Gastroesophageal sphincter (tissue), 3 donors: ENCODE data around the gene KRIT1.

Experiments
- POLR2A ChIP-seq, 2 donors: fragments of 450-650 bp; IDR thresholded peaks; one replicate each; pipeline ENCODE4 v1.6.1; 2017; ENCODE audit warnings: antibody characterized with exemption in 2 of 2, mild to moderate bottlenecking in 2 of 2, moderate library complexity in 1 of 2
- POLR2AphosphoS5 ChIP-seq: sonication (generic); formaldehyde crosslinking; IDR thresholded peaks from one replicate; pipeline ENCODE4 v1.6.1; 2017; ENCODE audit warnings: antibody characterized with exemption
- TF ChIP-seq, protein P1 (sequence below), 4 experiments: fragments of 200-600 bp in 2 of 4; fragments of 450-650 bp in 2 of 4; sonication (generic) in 1 of 4; IDR thresholded peaks; one replicate each; pipeline ENCODE4 v1.5.1; 2017 to 2019; ENCODE audit warnings: antibody characterized with exemption in 4 of 4, mild to moderate bottlenecking in 2 of 4, moderate library complexity in 2 of 4

DNA sequence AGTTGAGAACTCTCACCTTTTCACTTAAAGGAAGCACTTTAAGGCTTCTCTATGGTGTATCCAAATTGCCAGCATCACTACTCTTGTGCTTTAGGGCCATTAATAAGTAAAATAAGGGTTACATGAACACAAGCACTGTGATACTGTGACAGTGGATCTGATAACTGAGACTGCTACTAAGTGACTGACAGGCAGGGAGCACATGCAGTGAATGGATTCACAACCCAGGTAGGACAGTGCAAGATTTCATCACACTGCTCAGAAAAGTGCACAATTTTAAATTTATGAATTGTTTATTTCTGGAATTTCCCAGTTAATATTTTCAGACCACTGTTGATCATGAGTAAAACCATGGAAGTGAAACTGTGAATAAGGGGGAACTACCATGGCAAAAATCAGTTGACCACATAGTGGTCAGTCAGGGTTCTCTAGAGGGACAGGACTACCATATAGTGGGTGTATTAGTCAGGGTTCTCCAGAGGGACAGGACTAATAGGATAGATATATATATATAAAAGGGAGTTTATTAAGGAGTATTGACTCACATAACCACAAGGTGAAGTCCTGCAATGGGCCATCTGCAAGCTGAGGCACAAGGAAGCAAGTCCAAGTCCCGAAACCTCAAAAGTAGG is 90.5 kb downstream of the KRIT1 start:
- no peak for TF ChIP-seq POLR2AphosphoS5
- TF ChIP-seq, protein P1, sequence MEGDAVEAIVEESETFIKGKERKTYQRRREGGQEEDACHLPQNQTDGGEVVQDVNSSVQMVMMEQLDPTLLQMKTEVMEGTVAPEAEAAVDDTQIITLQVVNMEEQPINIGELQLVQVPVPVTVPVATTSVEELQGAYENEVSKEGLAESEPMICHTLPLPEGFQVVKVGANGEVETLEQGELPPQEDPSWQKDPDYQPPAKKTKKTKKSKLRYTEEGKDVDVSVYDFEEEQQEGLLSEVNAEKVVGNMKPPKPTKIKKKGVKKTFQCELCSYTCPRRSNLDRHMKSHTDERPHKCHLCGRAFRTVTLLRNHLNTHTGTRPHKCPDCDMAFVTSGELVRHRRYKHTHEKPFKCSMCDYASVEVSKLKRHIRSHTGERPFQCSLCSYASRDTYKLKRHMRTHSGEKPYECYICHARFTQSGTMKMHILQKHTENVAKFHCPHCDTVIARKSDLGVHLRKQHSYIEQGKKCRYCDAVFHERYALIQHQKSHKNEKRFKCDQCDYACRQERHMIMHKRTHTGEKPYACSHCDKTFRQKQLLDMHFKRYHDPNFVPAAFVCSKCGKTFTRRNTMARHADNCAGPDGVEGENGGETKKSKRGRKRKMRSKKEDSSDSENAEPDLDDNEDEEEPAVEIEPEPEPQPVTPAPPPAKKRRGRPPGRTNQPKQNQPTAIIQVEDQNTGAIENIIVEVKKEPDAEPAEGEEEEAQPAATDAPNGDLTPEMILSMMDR (IDR thresholded peaks at IDR 0.05) = no peak
- no peak for TF ChIP-seq POLR2A (IDR thresholded peaks at IDR 0.05)
